ENCODE results near the gene FOXO1. TPM values are rescaled to one million over a fixed set of nuclear protein-coding genes. Genes with fewer than 3 reads are reported as not detected.
A peak's percentile ranks its signal among the peaks of the same experiment; 100 is the strongest.

Gene FOXO1
- total and polyA plus RNA-seq, 5 donors, result 7.1 to 33.6 (median 21.4) TPM

DNA sequence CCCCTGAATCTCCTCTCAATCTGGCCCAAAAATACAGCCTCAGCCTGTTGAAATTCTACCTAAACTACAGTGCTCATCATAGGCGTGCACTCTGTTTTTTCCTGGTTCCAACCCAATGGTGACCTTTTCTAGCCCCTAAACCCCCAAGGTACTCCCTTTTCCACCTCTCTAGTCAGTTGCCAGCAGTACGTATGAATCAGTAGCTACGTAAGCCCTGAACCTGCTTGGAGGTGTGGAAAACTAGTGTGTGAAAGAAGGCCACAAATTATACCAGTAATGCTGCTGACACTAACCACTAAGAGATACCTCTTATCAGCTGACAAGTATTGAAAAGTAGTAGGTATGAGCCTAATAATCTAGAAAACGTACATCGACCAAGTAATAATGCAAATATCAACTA lies 60.9 kb downstream of the FOXO1 start:
- intact Hi-C loops (cut with DNase I), result no loop called here
- Histone ChIP-seq H3K27ac (ENCODE audit: low read length) (no peak overlapping the region), H3K4me1 (ENCODE audit: control insufficient read depth, insufficient read depth, low read length) (peaks cover 4% of the 10 kb centered on the region), H3K4me3 (ENCODE audit: low read length) (no peak overlapping the region), H3K9me3 (ENCODE audit: control insufficient read depth, low read length) (no peaks in the 10 kb centered on the region), H3K27me3 (ENCODE audit: control insufficient read depth, insufficient read depth) (no peaks in the 10 kb centered on the region)
- ATAC-seq (no peak), DNase-seq (no peak)
- 76% methylated on average over 5 of the region's 5 CpGs for WGBS

DNA sequence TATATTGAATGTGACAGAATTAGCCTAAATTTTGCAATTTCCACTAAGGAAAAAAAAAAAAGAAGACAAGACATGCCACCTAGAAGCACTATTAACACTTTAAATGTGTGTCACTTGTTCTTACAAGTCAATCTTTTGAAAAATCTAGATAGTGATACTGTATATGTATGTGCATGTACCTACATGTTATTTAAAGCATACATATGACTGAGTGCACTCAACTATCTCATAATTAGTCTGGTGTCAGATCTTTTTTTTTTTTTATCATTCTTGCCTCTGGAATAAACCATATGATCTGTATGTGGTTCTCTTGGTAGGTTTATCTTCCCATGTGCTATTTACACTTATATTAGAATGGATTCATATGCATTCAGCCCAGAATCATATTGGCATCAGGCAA lies 62.3 kb downstream of the FOXO1 start:
- H3K27ac ChIP-seq (ENCODE audit: low read length), result no peak overlapping the region
- H3K4me1 ChIP-seq (ENCODE audit: control insufficient read depth, insufficient read depth, low read length), result peaks cover 12% of the 10 kb centered on the region
- H3K9me3 ChIP-seq (ENCODE audit: control insufficient read depth, low read length), result no peaks in the 10 kb centered on the region
- no peak overlapping the region for H3K4me3 ChIP-seq (ENCODE audit: low read length)
- intact Hi-C loops (cut with DNase I), result no loop called here
- H3K27me3 ChIP-seq (ENCODE audit: control insufficient read depth, insufficient read depth), result no peaks in the 10 kb centered on the region
- ATAC-seq, result no peak
- no peak for DNase-seq

DNA sequence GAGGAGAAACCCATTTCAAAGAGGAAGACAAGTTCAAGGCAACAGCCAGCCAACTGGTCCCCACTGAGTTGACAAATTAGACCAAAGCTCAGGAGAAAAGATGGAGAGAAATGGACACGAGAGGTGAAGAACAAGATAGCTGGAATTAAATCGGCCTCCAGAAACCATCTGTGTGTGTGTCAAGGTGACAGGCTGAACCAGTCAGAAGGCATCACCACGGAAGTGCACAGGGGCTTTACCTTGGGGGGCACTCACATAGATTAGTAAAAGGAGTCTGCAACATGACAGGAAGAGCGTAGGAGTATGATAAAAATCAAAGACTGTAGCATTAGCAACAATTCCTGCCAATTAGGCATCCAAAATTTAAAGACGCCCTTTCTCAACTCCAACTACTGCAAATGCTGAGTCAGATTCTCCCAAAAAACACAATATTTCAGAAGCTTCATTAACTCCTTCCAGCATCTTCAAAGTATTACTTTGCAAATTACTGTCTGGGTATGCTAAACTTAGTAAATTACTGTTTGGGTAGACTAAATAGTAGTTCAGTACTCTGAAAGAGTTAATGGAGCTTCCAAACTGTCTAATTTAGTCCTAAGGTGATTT lies 66.2 kb downstream of the FOXO1 start:
- DNase-seq (no peak), ATAC-seq (no peak)
- Histone ChIP-seq H3K4me1 (ENCODE audit: control insufficient read depth, insufficient read depth, low read length) (peaks cover 22% of the 10 kb centered on the region), H3K4me3 (ENCODE audit: low read length) (no peak overlapping the region), H3K9me3 (ENCODE audit: control insufficient read depth, low read length) (no peaks in the 10 kb centered on the region), H3K27me3 (ENCODE audit: control insufficient read depth, insufficient read depth) (no peaks in the 10 kb centered on the region), H3K27ac (ENCODE audit: low read length) (no peak overlapping the region)
- intact Hi-C loops (cut with DNase I), result no loop called here
- 88% methylated on average over 5 of the region's 5 CpGs for WGBS

DNA sequence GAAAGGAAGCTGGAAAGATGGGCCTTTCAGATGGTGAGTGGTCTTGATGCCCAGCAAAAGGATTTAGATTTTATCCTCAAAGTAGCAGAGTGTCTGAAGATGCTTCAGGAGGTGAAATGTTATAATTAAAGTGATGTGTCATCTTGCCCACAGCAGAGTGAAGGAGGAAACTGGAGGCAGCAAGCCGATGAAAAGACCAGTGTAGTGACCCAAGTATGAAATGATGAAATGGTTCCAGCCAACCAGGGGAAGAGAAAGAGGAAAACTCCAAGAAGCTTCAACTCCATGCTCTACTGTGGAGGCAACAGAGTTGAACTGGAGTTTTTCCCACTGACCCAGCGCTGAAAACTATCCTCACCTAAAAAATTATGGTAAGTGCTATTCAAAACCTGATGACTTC lies 66.7 kb downstream of the FOXO1 start:
- no peaks in the 10 kb centered on the region for H3K27me3 ChIP-seq (ENCODE audit: control insufficient read depth, insufficient read depth)
- DNase-seq (no peak), ATAC-seq (no peak)
- 88% methylated on average over 2 of the region's 2 CpGs for WGBS
- no peak overlapping the region for H3K4me3 ChIP-seq (ENCODE audit: low read length)
- intact Hi-C loops (cut with DNase I), result loop anchor here in 1 of 4 donors (10.0 kb wide), 1 partner anchor 45 kb away; no protein-coding TSS in a partner anchor
- H3K27ac ChIP-seq (ENCODE audit: low read length), result no peak overlapping the region
- H3K4me1 ChIP-seq (ENCODE audit: control insufficient read depth, insufficient read depth, low read length), result peaks cover 21% of the 10 kb centered on the region
- no peaks in the 10 kb centered on the region for H3K9me3 ChIP-seq (ENCODE audit: control insufficient read depth, low read length)

DNA sequence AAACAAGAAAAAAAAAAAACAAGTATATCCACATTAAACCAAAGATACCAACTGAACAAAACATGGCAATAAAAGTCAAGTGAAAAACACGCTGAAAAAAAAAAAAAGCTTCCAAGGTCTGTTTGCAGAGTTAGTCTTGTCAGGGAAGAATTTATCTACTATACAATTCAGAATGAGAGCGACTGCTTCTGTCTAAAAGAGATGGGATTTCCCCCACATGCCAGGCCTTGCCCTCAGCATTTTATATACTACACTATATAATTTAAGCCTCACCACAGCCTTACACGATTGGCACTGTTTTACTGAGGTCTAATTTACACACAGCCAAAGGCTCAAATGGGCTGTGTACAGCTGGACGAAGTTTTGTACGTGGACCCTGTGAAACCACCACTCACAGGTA lies 67.3 kb downstream of the FOXO1 start:
- no peak for DNase-seq
- Histone ChIP-seq H3K4me1 (ENCODE audit: control insufficient read depth, insufficient read depth, low read length) (peaks cover 21% of the 10 kb centered on the region), H3K27ac (ENCODE audit: low read length) (no peak overlapping the region), H3K9me3 (ENCODE audit: control insufficient read depth, low read length) (no peaks in the 10 kb centered on the region), H3K4me3 (ENCODE audit: low read length) (no peak overlapping the region), H3K27me3 (ENCODE audit: control insufficient read depth, insufficient read depth) (no peaks in the 10 kb centered on the region)
- no peak for ATAC-seq
- intact Hi-C loops (cut with DNase I), result loop anchor here in 1 of 4 donors (10.0 kb wide), 1 partner anchor 46 kb away; no protein-coding TSS in a partner anchor
- 87% methylated on average over 5 of the region's 5 CpGs for WGBS

DNA sequence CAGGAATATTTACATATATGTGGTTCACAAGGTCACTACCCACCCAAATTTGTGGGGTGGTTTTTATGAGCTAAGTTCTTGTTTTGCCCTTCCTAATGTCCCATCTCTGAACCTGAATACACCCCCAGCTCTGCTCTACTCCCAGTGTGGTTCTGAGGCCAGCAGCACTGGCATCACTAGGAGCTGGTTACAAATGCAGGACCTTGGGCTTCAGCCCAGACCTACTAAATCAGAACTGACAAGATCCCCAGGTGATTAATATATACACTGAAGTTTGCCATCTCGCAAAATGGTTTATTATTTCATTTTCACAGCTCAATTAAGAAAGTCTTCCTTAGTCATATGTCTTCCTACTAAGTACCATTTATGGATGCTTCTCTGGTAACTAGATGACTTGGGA lies 67.9 kb downstream of the FOXO1 start:
- DNase-seq (no peak), ATAC-seq (peak; percentile 49 to 60)
- WGBS, result 86% methylated on average over 1 of the region's 1 CpG
- Histone ChIP-seq H3K4me1 (ENCODE audit: control insufficient read depth, insufficient read depth, low read length) (peaks cover 21% of the 10 kb centered on the region), H3K27me3 (ENCODE audit: control insufficient read depth, insufficient read depth) (no peaks in the 10 kb centered on the region), H3K9me3 (ENCODE audit: control insufficient read depth, low read length) (no peaks in the 10 kb centered on the region), H3K27ac (ENCODE audit: low read length) (no peak overlapping the region), H3K4me3 (ENCODE audit: low read length) (no peak overlapping the region)
- intact Hi-C loops (cut with DNase I), result loop anchor here in 1 of 4 donors (10.0 kb wide), 1 partner anchor 46 kb away; no protein-coding TSS in a partner anchor

DNA sequence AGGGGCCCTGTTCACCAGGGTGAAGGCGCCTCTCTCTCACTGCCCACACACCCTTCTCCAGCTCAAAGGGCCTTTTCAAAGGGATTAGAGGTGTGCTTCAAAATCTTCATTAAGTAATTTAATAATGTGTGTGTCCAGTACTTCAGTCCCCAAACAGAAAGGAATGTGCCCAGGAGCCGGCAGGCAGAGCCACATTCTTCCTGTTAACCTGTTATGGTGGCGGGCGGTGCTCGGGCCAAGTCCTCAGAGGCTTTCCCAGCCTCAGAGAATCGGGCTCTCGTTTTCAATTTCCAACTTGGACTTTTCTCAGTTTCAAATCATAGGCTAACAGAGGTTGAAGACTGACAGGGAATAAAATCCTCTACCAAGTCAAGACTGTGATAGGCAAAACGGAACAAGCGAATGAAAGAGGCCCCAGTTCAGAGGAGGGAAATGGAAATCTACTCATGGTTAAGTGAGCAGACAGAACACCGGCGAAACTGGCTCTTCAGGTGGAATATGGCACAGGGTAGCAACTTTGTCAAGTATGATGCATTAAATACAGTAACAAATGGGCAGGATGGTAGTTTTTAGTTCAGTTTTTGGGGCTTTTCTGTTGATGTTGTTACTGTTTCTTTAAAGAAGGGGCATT lies 68.6 kb downstream of the FOXO1 start:
- peak; percentile 47 to 54 for ATAC-seq
- Histone ChIP-seq H3K27me3 (ENCODE audit: control insufficient read depth, insufficient read depth) (no peaks in the 10 kb centered on the region), H3K9me3 (ENCODE audit: control insufficient read depth, low read length) (no peaks in the 10 kb centered on the region), H3K4me3 (ENCODE audit: low read length) (no peak overlapping the region), H3K4me1 (ENCODE audit: control insufficient read depth, insufficient read depth, low read length) (peaks cover 21% of the 10 kb centered on the region), H3K27ac (ENCODE audit: low read length) (peak overlapping the region; percentile 63)
- WGBS, result 59% methylated on average over 11 of the region's 11 CpGs
- intact Hi-C loops (cut with DNase I), result loop anchor here in 1 of 4 donors (10.0 kb wide), 1 partner anchor 47 kb away; no protein-coding TSS in a partner anchor
- DNase-seq, result peak in 2 of 3 donors; percentile 41 to 55

DNA sequence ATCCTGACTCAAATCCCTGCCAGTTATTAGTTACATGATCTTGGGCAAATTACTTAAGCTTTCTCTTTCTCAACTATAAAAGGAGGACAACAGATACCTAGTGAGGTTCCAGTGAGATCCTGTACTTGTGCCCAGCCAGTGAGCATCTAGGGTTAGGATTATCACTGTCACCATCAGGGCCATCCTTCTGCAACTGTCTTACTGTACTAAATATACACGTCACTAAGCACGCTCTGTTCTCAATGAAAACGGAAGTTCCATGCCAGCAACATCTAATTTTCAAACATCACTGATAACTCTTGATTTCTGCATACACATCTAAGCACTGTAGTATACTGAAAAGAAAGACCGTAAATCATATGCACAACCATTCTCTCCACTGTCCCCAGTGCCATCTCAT lies 70.0 kb downstream of the FOXO1 start:
- Histone ChIP-seq H3K27ac (ENCODE audit: low read length) (peak overlapping the region; percentile 13), H3K4me3 (ENCODE audit: low read length) (no peak overlapping the region), H3K9me3 (ENCODE audit: control insufficient read depth, low read length) (no peaks in the 10 kb centered on the region), H3K4me1 (ENCODE audit: control insufficient read depth, insufficient read depth, low read length) (peaks cover 24% of the 10 kb centered on the region), H3K27me3 (ENCODE audit: control insufficient read depth, insufficient read depth) (no peaks in the 10 kb centered on the region)
- peak; percentile 20 to 41 for ATAC-seq
- DNase-seq, result no peak
- WGBS, result 44% methylated on average over 4 of the region's 4 CpGs
- intact Hi-C loops (cut with DNase I), result loop anchor here in 1 of 4 donors (10.0 kb wide), 1 partner anchor 48 kb away; no protein-coding TSS in a partner anchor

DNA sequence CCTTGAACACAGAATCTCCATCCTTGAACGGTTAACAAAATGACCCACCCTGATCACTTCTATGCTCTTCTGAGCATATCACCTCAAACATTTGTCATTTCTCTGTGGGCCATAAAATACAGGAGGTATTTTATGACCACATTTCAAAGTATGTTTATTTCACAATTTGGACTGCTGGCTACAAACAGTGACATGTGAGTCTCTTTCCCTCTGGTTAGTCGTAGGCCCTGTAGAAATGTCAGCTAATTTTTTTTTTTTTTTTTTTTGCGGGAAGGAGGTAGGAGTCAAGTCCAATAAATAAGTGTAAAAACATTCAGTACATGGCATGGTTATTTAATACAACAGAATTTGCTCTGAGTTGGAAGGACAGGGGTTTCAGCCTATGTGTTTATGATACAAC lies 70.7 kb downstream of the FOXO1 start:
- H3K27ac ChIP-seq (ENCODE audit: low read length), result no peak overlapping the region
- peaks cover 28% of the 10 kb centered on the region for H3K4me1 ChIP-seq (ENCODE audit: control insufficient read depth, insufficient read depth, low read length)
- no peak overlapping the region for H3K4me3 ChIP-seq (ENCODE audit: low read length)
- 61% methylated on average over 3 of the region's 3 CpGs for WGBS
- ATAC-seq, result no peak
- no peaks in the 10 kb centered on the region for H3K27me3 ChIP-seq (ENCODE audit: control insufficient read depth, insufficient read depth)
- DNase-seq, result no peak
- no peaks in the 10 kb centered on the region for H3K9me3 ChIP-seq (ENCODE audit: control insufficient read depth, low read length)
- intact Hi-C loops (cut with DNase I), result loop anchor here in 1 of 4 donors (10.0 kb wide), 1 partner anchor 49 kb away; no protein-coding TSS in a partner anchor

DNA sequence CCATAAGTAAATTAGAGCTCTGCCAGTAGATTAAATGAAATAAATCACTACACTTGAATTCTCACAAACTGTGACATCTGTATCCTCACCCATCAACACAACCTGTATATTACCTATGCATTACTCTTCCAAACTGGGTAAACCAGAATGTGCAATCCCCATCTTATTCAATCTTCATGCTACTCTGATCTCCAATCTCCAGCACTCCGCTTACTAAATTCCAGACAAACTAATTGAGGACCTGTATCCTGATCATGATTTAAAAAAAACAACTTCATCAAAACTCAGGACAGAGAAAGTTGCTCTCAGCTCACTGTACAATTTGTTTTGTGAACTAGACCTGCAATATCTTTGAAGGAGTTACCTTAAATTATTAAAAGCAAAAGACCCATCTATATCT lies 74.4 kb downstream of the FOXO1 start:
- Histone ChIP-seq H3K4me3 (ENCODE audit: low read length) (no peak overlapping the region), H3K27me3 (ENCODE audit: control insufficient read depth, insufficient read depth) (no peaks in the 10 kb centered on the region), H3K4me1 (ENCODE audit: control insufficient read depth, insufficient read depth, low read length) (peaks cover 23% of the 10 kb centered on the region), H3K9me3 (ENCODE audit: control insufficient read depth, low read length) (no peaks in the 10 kb centered on the region), H3K27ac (ENCODE audit: low read length) (no peak overlapping the region)
- intact Hi-C loops (cut with DNase I), result loop anchor here in 1 of 4 donors (10.0 kb wide), 1 partner anchor 53 kb away; no protein-coding TSS in a partner anchor
- ATAC-seq (no peak), DNase-seq (no peak)
- 97% methylated on average over 1 of the region's 1 CpG for WGBS

DNA sequence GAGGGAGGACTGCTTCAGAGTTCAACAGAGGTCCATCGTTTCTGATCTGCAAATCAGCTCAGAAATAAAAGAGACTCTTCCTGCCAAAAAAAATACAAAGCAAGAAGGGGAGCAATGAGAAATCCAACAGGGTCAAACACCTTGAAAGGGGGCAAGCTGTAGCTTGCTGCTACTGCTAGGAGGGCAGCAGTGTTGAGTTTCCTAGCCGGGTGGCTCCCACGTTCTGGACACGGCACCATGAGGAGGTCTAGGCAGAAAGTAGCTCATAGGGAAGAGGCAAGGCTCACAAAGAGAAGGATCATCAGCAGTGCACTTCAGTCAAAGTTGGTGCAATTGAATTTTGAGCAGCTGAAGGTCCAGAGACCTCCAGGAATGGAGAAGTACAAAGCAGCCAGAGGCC lies 75.3 kb downstream of the FOXO1 start:
- Histone ChIP-seq H3K4me3 (ENCODE audit: low read length) (no peak overlapping the region), H3K4me1 (ENCODE audit: control insufficient read depth, insufficient read depth, low read length) (peaks cover 20% of the 10 kb centered on the region), H3K27ac (ENCODE audit: low read length) (peak overlapping the region; percentile 42), H3K9me3 (ENCODE audit: control insufficient read depth, low read length) (no peaks in the 10 kb centered on the region), H3K27me3 (ENCODE audit: control insufficient read depth, insufficient read depth) (no peaks in the 10 kb centered on the region)
- intact Hi-C loops (cut with DNase I), result loop anchor here in 1 of 4 donors (10.0 kb wide), 1 partner anchor 54 kb away; no protein-coding TSS in a partner anchor
- no peak for ATAC-seq
- 71% methylated on average over 4 of the region's 4 CpGs for WGBS
- no peak for DNase-seq

Data from right cardiac atrium (tissue), 5 donors.